Gastrocnemius medialis (tissue), 4 donors: ENCODE results near the gene ZDHHC8. TPM values are rescaled to one million over a fixed set of nuclear protein-coding genes. Genes with fewer than 3 reads are reported as not detected.
"Not testable (repeated sequence)": the region's sequence is repeated elsewhere in the genome, so short reads cannot be mapped to it uniquely, and the experiment has no call there.

Experiments used
- ATAC-seq, 2 donors: fragments of 150-250 bp; one replicate each; pipeline ENCODE4 v1.9.1; 2016
- DNase-seq, 2 donors: peaks; one replicate each; pipeline ENCODE4 v3.0.0-alpha.2; 2019
- H3K27ac ChIP-seq, 4 donors: fragments of 200-600 bp; sonication (generic); 1 replicate in 1 of 4; 2 replicates in 3 of 4; pipeline ENCODE4 v1.5.1; 2016 to 2018; ENCODE audit warnings: mild to moderate bottlenecking in 2 of 4, moderate library complexity in 1 of 4
- H3K27me3 ChIP-seq, 3 donors: fragments of 200-600 bp; sonication (generic) in 2 of 3; 1 replicate in 1 of 3; 2 replicates in 2 of 3; pipeline versions ENCODE4 v1.5.1 to v1.6.0; 2016 to 2019; ENCODE audit warnings: mild to moderate bottlenecking in 1 of 3, moderate library complexity in 1 of 3
- H3K36me3 ChIP-seq, 2 donors: fragments of 200-600 bp; sonication (generic) in 1 of 2; one replicate each; pipeline ENCODE4 v1.5.1; 2017 to 2018
- H3K4me1 ChIP-seq, 2 donors: fragments of 200-600 bp; sonication (generic) in 1 of 2; one replicate each; pipeline ENCODE4 v1.5.1; 2016 to 2017; ENCODE audit warnings: mild to moderate bottlenecking in 2 of 2
- H3K4me3 ChIP-seq, 4 donors: fragments of 200-600 bp; sonication (generic) in 3 of 4; 1 replicate in 1 of 4; 2 replicates in 3 of 4; pipeline ENCODE4 v1.5.1; 2016 to 2019; ENCODE audit warnings: mild to moderate bottlenecking in 2 of 4
- H3K9me3 ChIP-seq, 3 donors: fragments of 200-600 bp; sonication (generic) in 2 of 3; 1 replicate in 1 of 3; 2 replicates in 2 of 3; pipeline ENCODE4 v1.5.1; 2016 to 2019
- CTCF ChIP-seq, 5 experiments: fragments of 450-650 bp in 3 of 5; fragments of 200-600 bp in 2 of 5; sonication (generic) in 2 of 5; IDR thresholded peaks in 4 of 5; conservative IDR thresholded peaks in 1 of 5; 1 replicate in 4 of 5; 2 replicates in 1 of 5; pipeline ENCODE4 v1.5.1; 2016 to 2019; ENCODE audit warnings: antibody characterized with exemption in 5 of 5, mild to moderate bottlenecking in 3 of 5, moderate library complexity in 3 of 5
- POLR2A ChIP-seq, 2 donors: fragments of 450-650 bp; IDR thresholded peaks; one replicate each; pipeline ENCODE4 v1.6.1; 2017; ENCODE audit warnings: antibody characterized with exemption in 2 of 2, mild to moderate bottlenecking in 2 of 2, moderate library complexity in 2 of 2
- in situ Hi-C, 4 donors: fragments of 200-750 bp; cut with MboI; loops; one replicate each; pipeline versions ENCODE4 v1.15.0 to v1.8.0; 2017; ENCODE audit warnings: low sequenced_read_pairs in 4 of 4
- intact Hi-C: fragments of 100-400 bp; cut with DNase I; formaldehyde crosslinking; loops from one replicate; pipeline ENCODE4 v1.15.1; 2023; ENCODE audit warnings: low total_unique reads
- total RNA-seq, 4 donors: library from RNA; depleted of rRNA; stranded (reverse); fragments of >200 nt; gene quantifications; one replicate each; pipeline versions ENCODE4 v1.1.0 to v1.2.3, GENCODE V29; 2016

The ZDHHC8 gene
- total RNA-seq, 4 donors from 2014 or later: 7.3 to 15.8 (median 12.8) TPM

DNA sequence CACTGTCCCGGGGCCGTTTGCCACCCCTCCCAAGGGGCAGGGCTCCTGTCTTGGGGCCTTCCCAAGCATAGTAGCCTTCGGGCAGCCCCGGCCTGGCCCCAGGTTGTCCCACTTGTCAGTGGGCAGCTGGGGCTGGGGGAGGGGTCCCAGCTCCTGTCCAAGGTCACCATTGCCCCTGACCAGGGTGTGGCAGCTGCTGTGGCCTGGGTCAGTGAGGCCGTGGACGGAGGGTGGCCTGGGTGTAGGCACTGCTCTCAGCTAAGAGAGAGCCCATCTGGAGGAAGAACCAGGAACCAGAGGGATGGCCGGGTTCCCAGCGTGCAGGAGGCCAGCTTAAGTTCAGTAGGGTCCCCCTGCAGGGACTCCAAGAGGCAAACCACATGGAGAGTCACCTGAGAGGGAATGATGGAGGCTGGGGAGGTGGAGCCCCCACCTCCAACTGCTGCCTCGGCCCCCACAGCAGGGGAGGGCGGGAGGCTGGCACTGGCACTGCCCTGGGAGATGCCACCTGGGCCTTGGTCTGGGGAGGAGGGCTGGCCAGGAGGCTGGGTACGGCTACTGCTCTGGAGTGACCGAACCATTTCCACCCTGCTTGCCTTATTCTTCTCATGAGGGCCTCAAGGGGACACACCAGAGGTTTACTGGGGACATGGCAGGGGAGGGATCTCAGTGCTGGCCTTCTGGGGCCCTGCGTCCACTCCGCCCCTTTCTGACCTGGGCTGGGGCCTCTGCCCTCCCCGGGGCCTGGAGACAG lies 26.0 kb downstream of the ZDHHC8 start:
- Histone ChIP-seq H3K36me3 (no peaks in the 10 kb centered on the region), H3K4me1 (no peaks in the 10 kb centered on the region), H3K9me3 (no peaks in the 10 kb centered on the region), H3K27me3 (no peaks in the 10 kb centered on the region), H3K4me3 (no peak overlapping the region), H3K27ac (no peak overlapping the region)
- intact Hi-C loops: loop anchor here (1.0 to 5.0 kb wide), 2 partner anchors 110 to 128 kb away; partner anchors contain the start of gene RTN4R
- DNase-seq (no peak), ATAC-seq (no peak)
- in situ Hi-C loops: loop anchor here (10.0 kb wide), 1 partner anchor 137 kb away; no protein-coding TSS in a partner anchor
- TF ChIP-seq CTCF (IDR thresholded peaks at IDR 0.05 in 4 of 5, conservative IDR thresholded peaks at IDR 0.05 in 1 of 5): no peak

DNA sequence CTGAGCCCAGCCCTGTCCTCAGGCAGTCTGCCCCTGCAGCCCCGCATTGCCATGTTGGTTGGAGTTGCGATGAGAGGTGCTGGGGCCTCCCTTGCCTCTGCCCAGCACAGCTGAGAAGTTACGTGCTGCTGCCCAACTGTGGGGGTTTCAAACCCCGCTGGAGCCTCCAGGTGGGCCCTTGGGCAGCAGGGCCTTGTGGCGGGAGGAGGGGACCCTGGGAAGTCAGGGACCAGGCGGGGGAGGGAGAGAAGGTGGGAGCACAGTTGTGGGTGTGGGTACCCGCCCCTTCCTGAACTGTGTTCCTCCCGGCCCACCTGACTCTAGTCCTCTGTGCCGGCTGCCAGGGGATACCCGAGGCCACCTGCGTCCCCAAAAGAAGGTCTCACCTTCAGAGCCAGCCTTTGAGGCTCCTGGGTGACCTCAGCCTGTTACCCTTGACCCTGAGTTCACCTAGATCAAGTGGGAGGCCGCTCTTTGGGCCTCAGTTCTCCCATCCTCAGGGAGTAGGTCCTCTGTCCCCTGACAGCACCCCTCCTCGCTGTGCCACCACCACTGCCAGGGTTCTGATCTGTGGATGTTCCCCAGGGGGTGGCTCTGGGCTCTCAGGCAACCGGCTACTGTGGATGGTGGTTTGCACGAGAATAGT lies 26.9 kb downstream of the ZDHHC8 start:
- in situ Hi-C loops: loop anchor here (10.0 kb wide), 1 partner anchor 136 kb away; no protein-coding TSS in a partner anchor
- Histone ChIP-seq H3K9me3 (no peaks in the 10 kb centered on the region), H3K4me3 (no peak overlapping the region), H3K4me1 (no peaks in the 10 kb centered on the region), H3K36me3 (no peaks in the 10 kb centered on the region), H3K27ac (no peak overlapping the region), H3K27me3 (no peaks in the 10 kb centered on the region)
- no peak for TF ChIP-seq CTCF (IDR thresholded peaks at IDR 0.05 in 4 of 5, conservative IDR thresholded peaks at IDR 0.05 in 1 of 5)
- TF ChIP-seq POLR2A (IDR thresholded peaks at IDR 0.05): no peak
- DNase-seq (no peak), ATAC-seq (no peak)
- intact Hi-C loops: loop anchor here (5.0 kb wide), 1 partner anchor 109 kb away; the partner anchor contains the start of gene RTN4R

DNA sequence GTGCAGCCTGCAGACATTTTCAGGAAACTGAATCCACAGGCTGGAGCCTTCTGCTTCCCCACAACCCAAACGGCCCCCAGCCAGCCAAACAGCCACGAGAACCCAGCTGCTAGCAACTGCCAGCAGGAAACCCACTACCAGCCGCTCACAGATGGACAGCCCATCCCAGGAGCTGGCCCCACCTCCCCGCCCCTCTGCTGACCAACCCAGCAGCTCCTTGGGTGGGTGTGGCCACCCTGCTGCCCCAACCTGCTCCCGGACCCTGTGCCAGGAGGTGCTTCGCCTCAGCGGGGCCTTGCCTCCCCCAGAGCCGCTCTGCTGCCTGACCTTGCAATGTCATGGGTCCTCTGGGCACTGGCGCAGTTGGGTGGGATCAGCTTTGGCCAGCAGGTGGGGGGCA lies 27.5 kb downstream of the ZDHHC8 start:
- intact Hi-C loops: loop anchor here (5.0 kb wide), 1 partner anchor 108 kb away; the partner anchor contains the start of gene RTN4R
- Histone ChIP-seq H3K27me3 (no peaks in the 10 kb centered on the region), H3K27ac (no peak overlapping the region), H3K9me3 (no peaks in the 10 kb centered on the region), H3K36me3 (no peaks in the 10 kb centered on the region), H3K4me1 (no peaks in the 10 kb centered on the region), H3K4me3 (no peak overlapping the region)
- DNase-seq: no peak
- ATAC-seq: no peak
- in situ Hi-C loops: loop anchor here (10.0 kb wide), 1 partner anchor 136 kb away; no protein-coding TSS in a partner anchor
- no peak for TF ChIP-seq CTCF (IDR thresholded peaks at IDR 0.05 in 4 of 5, conservative IDR thresholded peaks at IDR 0.05 in 1 of 5)
- no peak for TF ChIP-seq POLR2A (IDR thresholded peaks at IDR 0.05)

DNA sequence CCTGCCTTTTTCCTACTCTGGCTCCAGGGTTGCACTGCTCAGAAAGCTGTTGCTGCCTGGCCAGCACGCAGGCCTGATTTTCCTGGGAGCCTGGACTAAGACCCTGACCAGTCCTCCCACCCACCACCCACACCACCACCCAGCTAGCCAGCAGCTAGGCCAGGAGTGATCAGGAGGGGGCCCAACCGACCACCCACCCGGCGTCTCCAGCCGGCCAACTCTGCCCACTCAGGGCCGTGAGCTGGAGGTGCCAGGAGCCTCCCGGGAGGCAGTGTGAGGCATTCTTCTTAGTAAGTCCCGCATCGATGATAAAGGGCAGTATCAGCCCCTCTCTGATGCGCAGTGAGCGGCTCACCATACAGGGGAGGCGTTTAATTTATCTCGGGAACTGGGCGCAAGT lies 27.9 kb downstream of the ZDHHC8 start:
- H3K36me3 ChIP-seq, DNase-seq, H3K27ac ChIP-seq, H3K4me3 ChIP-seq, ATAC-seq, H3K9me3 ChIP-seq, H3K4me1 ChIP-seq, H3K27me3 ChIP-seq: not testable (repeated sequence)
- intact Hi-C loops: loop anchor here (5.0 kb wide), 1 partner anchor 108 kb away; the partner anchor contains the start of gene RTN4R
- in situ Hi-C loops: loop anchor here (10.0 kb wide), 1 partner anchor 135 kb away; no protein-coding TSS in a partner anchor

GRCh38 chr22:20160041-20160440 lies 28.4 kb downstream of the ZDHHC8 start:
- in situ Hi-C loops: no loop called here
- no peak overlapping the region for H3K4me3 ChIP-seq
- H3K36me3 ChIP-seq: no peaks in the 10 kb centered on the region
- H3K9me3 ChIP-seq: no peaks in the 10 kb centered on the region
- no peak overlapping the region for H3K27ac ChIP-seq
- intact Hi-C loops: no loop called here
- H3K4me1 ChIP-seq: no peaks in the 10 kb centered on the region
- H3K27me3 ChIP-seq: no peaks in the 10 kb centered on the region
- TF ChIP-seq POLR2A (IDR thresholded peaks at IDR 0.05): no peak
- DNase-seq (no peak), ATAC-seq (no peak)
